HEK293 (cell line): Measurements from ENCODE around the gene PIP4K2A.

Experiments used
- KLF1 ChIP-seq: fragments of 450-650 bp; formaldehyde crosslinking; IDR thresholded peaks from 2 replicates; pipeline ENCODE4 v1.5.1; 2016; ENCODE audit warnings: missing biosample characterization, missing genetic modification characterization
- ZNF2 ChIP-seq: fragments of 450-650 bp; formaldehyde crosslinking; IDR thresholded peaks from 2 replicates; pipeline ENCODE4 v1.5.1; 2016; ENCODE audit warnings: missing biosample characterization, missing genetic modification characterization
- TF ChIP-seq, protein P1 (sequence below): fragments of 450-650 bp; formaldehyde crosslinking; IDR thresholded peaks from 2 replicates; pipeline ENCODE4 v1.5.1; 2016; ENCODE audit warnings: missing biosample characterization, missing genetic modification characterization

DNA sequence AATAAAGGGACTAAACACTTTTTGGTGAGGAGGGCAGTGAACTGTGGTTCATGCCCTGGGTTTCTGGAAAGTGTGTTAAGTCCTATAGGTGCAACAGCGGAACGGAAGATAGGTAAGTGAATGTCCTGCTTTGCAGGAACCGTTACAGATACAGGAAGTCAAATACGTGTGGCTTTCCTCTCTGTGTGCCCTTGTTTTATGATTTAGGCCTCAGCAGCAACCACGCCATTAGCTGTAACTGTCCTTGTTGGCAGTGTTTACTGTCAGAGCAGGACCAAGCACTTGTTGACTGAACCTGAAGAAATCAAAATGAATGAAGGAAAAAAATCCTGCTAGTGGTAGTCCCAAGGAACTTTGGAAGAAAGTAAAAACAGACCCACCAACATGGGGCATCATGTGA is 150.3 kb downstream of the PIP4K2A start:
- TF ChIP-seq ZNF2 (tag by site-specific recombination) (no peak), KLF1 (tag by site-specific recombination) (no peak)
- TF ChIP-seq, protein P1, sequence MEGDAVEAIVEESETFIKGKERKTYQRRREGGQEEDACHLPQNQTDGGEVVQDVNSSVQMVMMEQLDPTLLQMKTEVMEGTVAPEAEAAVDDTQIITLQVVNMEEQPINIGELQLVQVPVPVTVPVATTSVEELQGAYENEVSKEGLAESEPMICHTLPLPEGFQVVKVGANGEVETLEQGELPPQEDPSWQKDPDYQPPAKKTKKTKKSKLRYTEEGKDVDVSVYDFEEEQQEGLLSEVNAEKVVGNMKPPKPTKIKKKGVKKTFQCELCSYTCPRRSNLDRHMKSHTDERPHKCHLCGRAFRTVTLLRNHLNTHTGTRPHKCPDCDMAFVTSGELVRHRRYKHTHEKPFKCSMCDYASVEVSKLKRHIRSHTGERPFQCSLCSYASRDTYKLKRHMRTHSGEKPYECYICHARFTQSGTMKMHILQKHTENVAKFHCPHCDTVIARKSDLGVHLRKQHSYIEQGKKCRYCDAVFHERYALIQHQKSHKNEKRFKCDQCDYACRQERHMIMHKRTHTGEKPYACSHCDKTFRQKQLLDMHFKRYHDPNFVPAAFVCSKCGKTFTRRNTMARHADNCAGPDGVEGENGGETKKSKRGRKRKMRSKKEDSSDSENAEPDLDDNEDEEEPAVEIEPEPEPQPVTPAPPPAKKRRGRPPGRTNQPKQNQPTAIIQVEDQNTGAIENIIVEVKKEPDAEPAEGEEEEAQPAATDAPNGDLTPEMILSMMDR (tag by site-specific recombination), result no peak
